ENCODE results near the gene RNU7-1. TPM values are rescaled to one million over a fixed set of nuclear protein-coding genes. Genes with fewer than 3 reads are reported as not detected.

Gene RNU7-1
- total RNA-seq (ENCODE audit: unreplicated experiment): not detected
- long read RNA-seq: 0 reads

- peak within 1 kb of the TSS; percentile 97 for H3K27ac Mint-ChIP-seq (ENCODE audit: unreplicated experiment)
- peak; percentile 67 for DNase-seq (ENCODE audit: low spot score)
- TF ChIP-seq CTCF (IDR thresholded peaks at IDR 0.05; ENCODE audit: unreplicated experiment): no peak
- H3K4me3 Mint-ChIP-seq (ENCODE audit: unreplicated experiment): peak within 1 kb of the TSS; percentile 96
- peaks cover 23% of the 10 kb centered on the region for H3K36me3 Mint-ChIP-seq (ENCODE audit: low read depth, unreplicated experiment)
- no peaks in the 10 kb centered on the region for H3K9me3 Mint-ChIP-seq (ENCODE audit: unreplicated experiment)
- peaks cover 43% of the 10 kb centered on the region for H3K4me1 Mint-ChIP-seq (ENCODE audit: unreplicated experiment)
- peaks cover 42% of the 10 kb centered on the region for H3K27me3 Mint-ChIP-seq (ENCODE audit: unreplicated experiment)
These were observed at the start of gene RNU7-1, which contains the start of gene C12orf57 for GRCh38 chr12:6943722-6944380. TSS of gene RNU7-1 (plus strand) at chr12:6943816. TSS of gene C12orf57 (plus strand) at chr12:6944022. CDS start at chr12:6944122, 100 bp downstream.

GRCh38 chr12:6894321-6894720 is 49.3 kb upstream of the RNU7-1 start:
- Mint-ChIP-seq H3K4me1 (ENCODE audit: unreplicated experiment) (peaks cover 10% of the 10 kb centered on the region), H3K36me3 (ENCODE audit: low read depth, unreplicated experiment) (no peaks in the 10 kb centered on the region)
- DNase-seq (ENCODE audit: low spot score): no peak

GRCh38 chr12:6896846-6897435 is 46.7 kb upstream of the RNU7-1 start:
- Mint-ChIP-seq H3K4me1 (ENCODE audit: unreplicated experiment) (peaks cover 2% of the 10 kb centered on the region), H3K27ac (ENCODE audit: unreplicated experiment) (no peak overlapping the region), H3K9me3 (ENCODE audit: unreplicated experiment) (no peaks in the 10 kb centered on the region), H3K36me3 (ENCODE audit: low read depth, unreplicated experiment) (no peaks in the 10 kb centered on the region), H3K4me3 (ENCODE audit: unreplicated experiment) (no peak overlapping the region), H3K27me3 (ENCODE audit: unreplicated experiment) (peaks cover 6% of the 10 kb centered on the region)
- no peak for DNase-seq (ENCODE audit: low spot score)
- TF ChIP-seq CTCF (IDR thresholded peaks at IDR 0.05; ENCODE audit: unreplicated experiment): no peak

More at GRCh38 chr12:6894321-6894720, 49.3 kb upstream of the RNU7-1 start:
- H3K4me3 Mint-ChIP-seq (ENCODE audit: unreplicated experiment): no peak overlapping the region
- H3K27me3 Mint-ChIP-seq (ENCODE audit: unreplicated experiment): peaks cover 5% of the 10 kb centered on the region
- H3K27ac Mint-ChIP-seq (ENCODE audit: unreplicated experiment): no peak overlapping the region
- no peak for TF ChIP-seq CTCF (IDR thresholded peaks at IDR 0.05; ENCODE audit: unreplicated experiment)
- no peaks in the 10 kb centered on the region for H3K9me3 Mint-ChIP-seq (ENCODE audit: unreplicated experiment)

DNA sequence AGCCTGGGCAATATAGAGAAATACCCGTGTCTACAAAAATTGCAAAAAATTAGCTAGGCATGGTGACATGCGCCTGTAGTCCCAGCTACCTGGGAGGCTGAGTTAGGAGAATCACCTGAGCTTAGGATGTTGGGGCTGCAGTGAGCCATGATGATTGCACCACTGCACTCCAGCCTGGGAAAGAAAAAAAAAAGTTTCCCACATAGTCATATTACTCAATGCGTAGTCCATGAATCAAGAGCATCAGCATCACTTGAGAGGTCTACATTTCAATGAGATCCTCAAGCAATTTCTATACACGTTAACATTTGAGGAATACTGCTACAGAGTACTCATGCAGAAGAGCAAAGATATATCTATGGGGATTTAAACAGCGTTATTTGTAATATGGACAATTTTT is 44.2 kb upstream of the RNU7-1 start:
- no peak overlapping the region for H3K27ac Mint-ChIP-seq (ENCODE audit: unreplicated experiment)
- peak overlapping the region; percentile 26 for H3K4me3 Mint-ChIP-seq (ENCODE audit: unreplicated experiment)
- H3K4me1 Mint-ChIP-seq (ENCODE audit: unreplicated experiment): peaks cover 4% of the 10 kb centered on the region
- no peak for TF ChIP-seq CTCF (IDR thresholded peaks at IDR 0.05; ENCODE audit: unreplicated experiment)
- H3K36me3 Mint-ChIP-seq (ENCODE audit: low read depth, unreplicated experiment): peaks cover 4% of the 10 kb centered on the region
- peaks cover 4% of the 10 kb centered on the region for H3K27me3 Mint-ChIP-seq (ENCODE audit: unreplicated experiment)
- DNase-seq (ENCODE audit: low spot score): no peak
- no peaks in the 10 kb centered on the region for H3K9me3 Mint-ChIP-seq (ENCODE audit: unreplicated experiment)
